ENCODE results near the gene ST14.
"Not testable (repeated sequence)": the region's sequence is repeated elsewhere in the genome, so short reads cannot be mapped to it uniquely, and the experiment has no call there.

ST14 gene

DNA sequence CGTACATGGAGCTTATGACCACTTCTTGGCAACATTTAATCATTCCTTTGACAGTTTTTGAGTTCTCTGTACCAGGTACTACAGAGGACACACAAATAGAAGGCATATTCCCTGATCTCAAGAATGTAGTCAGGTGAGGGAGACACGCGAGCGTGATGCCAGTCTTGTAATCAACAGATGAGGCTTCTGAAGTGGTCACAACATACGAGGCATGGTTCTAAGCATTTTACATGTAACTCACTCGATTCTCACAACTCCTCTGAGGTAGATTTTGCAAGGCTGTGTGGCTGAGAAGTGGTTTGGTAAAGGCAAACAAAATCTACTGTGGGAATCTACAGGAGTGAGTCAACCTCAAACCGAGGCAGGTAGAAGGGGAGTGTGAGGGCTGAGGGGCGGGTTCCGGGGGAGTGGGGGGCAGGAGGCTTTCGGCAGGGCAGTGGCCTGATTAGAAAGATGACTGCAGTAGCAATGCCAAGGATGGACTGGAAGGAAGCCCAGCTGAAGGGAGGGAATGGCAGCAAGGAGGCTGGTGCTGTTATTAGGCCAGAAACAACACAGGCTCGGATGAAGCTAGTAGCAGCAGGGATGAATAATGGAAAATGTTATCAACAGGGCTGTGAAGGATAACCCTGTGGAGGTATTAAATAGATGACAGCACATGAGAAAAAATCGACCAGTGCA, 63.8 kb downstream of the ST14 start:
- H3K27me3 ChIP-seq (ENCODE audit: control insufficient read depth in 1 of 2, insufficient read depth in 2 of 2, low read length in 2 of 2) = no peaks in the 10 kb centered on the region
- no peak overlapping the region for H3K27ac ChIP-seq (ENCODE audit: low read depth, low read length)
- peaks cover 6% of the 10 kb centered on the region for H3K4me1 ChIP-seq (ENCODE audit: insufficient read depth, low read length)
- no peak overlapping the region for H3K4me3 ChIP-seq (ENCODE audit: low read depth in 1 of 2, low read length in 2 of 2)
- H3K9ac ChIP-seq (ENCODE audit: low read length) = no peak overlapping the region
- no peaks in the 10 kb centered on the region for H3K9me3 ChIP-seq (ENCODE audit: low read length)
- H3K36me3 ChIP-seq (ENCODE audit: insufficient read depth, low read length) = no peaks in the 10 kb centered on the region

DNA sequence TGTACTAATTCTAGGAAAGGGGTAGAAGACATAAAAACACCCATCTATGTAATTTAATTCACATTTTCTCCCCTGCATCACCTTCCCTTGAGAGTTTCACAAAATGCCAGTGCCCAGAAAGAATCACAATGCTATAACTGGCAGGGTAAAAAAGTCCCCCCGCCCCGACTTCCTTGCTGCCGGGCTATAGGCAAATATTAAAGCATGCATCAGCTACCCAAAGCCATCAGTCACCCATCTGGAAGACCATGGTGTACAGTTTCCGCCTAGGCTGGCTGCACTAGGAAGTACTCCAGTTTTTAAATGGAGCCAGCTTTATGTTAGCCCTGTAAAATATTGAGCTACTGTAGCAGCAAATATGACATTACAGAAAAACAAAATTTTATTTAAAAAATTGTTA, 67.8 kb downstream of the ST14 start:
- H3K9ac ChIP-seq (ENCODE audit: low read length) = no peak overlapping the region
- H3K4me1 ChIP-seq (ENCODE audit: insufficient read depth, low read length) = peaks cover 6% of the 10 kb centered on the region
- no peak overlapping the region for H3K27ac ChIP-seq (ENCODE audit: low read depth, low read length)

DNA sequence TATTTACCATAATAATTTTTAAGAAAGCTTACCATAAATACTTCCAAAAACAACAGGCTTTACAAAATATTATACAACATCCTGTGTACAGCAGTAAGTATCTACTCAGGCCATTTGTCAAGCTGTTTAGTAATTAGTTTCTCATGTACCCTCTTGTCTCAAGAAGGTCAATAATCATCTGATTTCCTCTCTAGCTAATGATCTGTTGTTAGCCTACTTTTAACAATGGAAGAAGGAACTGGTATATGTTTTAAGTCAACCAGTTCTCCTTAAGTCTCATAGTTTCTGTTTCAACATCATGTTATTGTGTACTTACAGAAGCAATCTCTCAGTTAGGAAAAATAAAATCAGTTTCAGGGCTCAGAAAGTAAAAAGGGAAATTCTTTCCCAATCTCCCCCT, 73.9 kb downstream of the ST14 start:
- H3K4me1 ChIP-seq (ENCODE audit: insufficient read depth, low read length); H3K4me3 ChIP-seq (ENCODE audit: low read depth in 1 of 2, low read length in 2 of 2); H3K9ac ChIP-seq (ENCODE audit: low read length); H3K27me3 ChIP-seq (ENCODE audit: control insufficient read depth in 1 of 2, insufficient read depth in 2 of 2, low read length in 2 of 2); H3K27ac ChIP-seq (ENCODE audit: low read depth, low read length); H3K9me3 ChIP-seq (ENCODE audit: low read length): not testable (repeated sequence)
- H3K36me3 ChIP-seq (ENCODE audit: insufficient read depth, low read length) = peaks cover 22% of the 10 kb centered on the region

More for the DNA sequence above, 67.8 kb downstream of the ST14 start:
- no peak overlapping the region for H3K4me3 ChIP-seq (ENCODE audit: low read depth in 1 of 2, low read length in 2 of 2)
- no peaks in the 10 kb centered on the region for H3K36me3 ChIP-seq (ENCODE audit: insufficient read depth, low read length)
- H3K9me3 ChIP-seq (ENCODE audit: low read length) = no peaks in the 10 kb centered on the region
- H3K27me3 ChIP-seq (ENCODE audit: control insufficient read depth in 1 of 2, insufficient read depth in 2 of 2, low read length in 2 of 2) = no peaks in the 10 kb centered on the region

DNA sequence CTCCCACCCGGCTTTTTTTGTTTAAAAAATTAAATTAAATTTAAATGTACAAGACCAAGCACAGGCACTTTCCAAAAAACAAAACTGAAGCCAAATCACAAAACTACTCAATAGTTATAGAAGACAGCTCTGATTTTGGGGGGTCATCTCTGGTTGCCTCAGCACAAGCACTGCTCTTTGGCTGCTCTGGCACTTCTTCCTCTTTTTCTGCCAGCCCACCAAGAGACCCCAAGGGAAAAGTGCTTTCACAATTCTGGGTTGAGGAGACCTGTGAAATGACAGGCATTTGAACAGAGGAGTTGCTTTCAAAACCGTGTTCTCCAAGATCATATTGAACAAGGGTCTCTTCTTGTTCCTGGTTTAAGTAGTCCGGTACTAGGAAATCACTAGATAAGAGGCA, 74.3 kb downstream of the ST14 start:
- not testable (repeated sequence) for H3K9ac ChIP-seq (ENCODE audit: low read length); H3K4me1 ChIP-seq (ENCODE audit: insufficient read depth, low read length); H3K4me3 ChIP-seq (ENCODE audit: low read depth in 1 of 2, low read length in 2 of 2); H3K27ac ChIP-seq (ENCODE audit: low read depth, low read length); H3K27me3 ChIP-seq (ENCODE audit: control insufficient read depth in 1 of 2, insufficient read depth in 2 of 2, low read length in 2 of 2); H3K9me3 ChIP-seq (ENCODE audit: low read length)
- peaks cover 22% of the 10 kb centered on the region for H3K36me3 ChIP-seq (ENCODE audit: insufficient read depth, low read length)

DNA sequence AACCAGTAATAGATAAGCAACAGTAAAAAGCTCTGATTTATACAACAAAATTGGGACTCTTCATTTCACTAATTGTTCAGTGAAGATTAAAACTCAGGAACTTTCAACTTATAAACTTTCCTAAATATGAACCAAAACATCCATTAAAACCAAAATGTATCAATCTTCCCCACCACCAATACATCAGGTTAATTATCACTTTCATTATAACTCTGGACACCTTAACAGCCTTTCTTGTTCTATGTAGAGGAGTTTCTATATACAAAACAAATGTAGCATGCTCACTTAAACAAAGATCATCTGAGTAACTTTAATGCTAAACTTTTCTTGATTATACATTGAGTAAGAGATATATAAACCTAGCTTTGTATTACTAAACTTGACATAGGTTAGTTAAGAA, 74.7 kb downstream of the ST14 start:
- no peak overlapping the region for H3K9ac ChIP-seq (ENCODE audit: low read length)
- no peaks in the 10 kb centered on the region for H3K27me3 ChIP-seq (ENCODE audit: control insufficient read depth in 1 of 2, insufficient read depth in 2 of 2, low read length in 2 of 2)
- H3K9me3 ChIP-seq (ENCODE audit: low read length) = no peaks in the 10 kb centered on the region
- H3K27ac ChIP-seq (ENCODE audit: low read depth, low read length) = no peak overlapping the region
- H3K4me1 ChIP-seq (ENCODE audit: insufficient read depth, low read length) = no peaks in the 10 kb centered on the region
- no peak overlapping the region for H3K4me3 ChIP-seq (ENCODE audit: low read depth in 1 of 2, low read length in 2 of 2)
- H3K36me3 ChIP-seq (ENCODE audit: insufficient read depth, low read length) = peaks cover 22% of the 10 kb centered on the region

DNA sequence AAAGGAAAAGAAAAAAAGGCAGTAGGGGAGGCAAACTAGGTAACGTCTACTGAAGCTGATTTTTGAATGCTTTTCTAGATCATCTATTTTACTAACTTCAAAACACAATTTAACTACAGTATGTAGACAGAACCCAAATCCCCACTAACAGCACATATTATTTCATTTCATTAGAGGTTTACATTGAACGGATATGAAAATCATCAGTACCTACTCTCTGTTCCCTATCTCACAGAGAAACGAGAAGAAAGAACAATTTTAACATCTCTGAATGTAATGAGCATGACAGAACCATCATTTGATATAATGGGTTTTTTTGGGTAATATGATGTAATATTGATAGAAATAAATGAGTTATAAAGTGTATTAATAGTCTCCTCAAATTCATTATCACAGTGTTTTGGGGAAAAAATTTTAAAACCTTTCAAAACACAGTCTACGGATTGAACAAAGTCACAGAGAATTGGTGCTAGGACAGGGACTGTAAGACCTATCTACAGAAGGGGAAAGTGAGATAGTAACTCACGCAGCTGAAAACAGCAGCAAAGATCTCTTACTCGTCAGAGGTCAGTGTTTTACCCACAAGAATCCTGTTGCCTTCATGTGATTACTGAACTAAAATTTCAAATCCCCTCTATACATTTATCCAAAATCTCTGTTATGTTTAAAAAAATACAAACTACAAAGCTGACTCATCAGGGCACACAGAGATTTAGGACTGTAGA, 77.9 kb downstream of the ST14 start:
- Histone ChIP-seq H3K27ac (ENCODE audit: low read depth, low read length) (no peak overlapping the region), H3K36me3 (ENCODE audit: insufficient read depth, low read length) (peaks cover 22% of the 10 kb centered on the region), H3K9ac (ENCODE audit: low read length) (no peak overlapping the region), H3K9me3 (ENCODE audit: low read length) (no peaks in the 10 kb centered on the region), H3K27me3 (ENCODE audit: control insufficient read depth in 1 of 2, insufficient read depth in 2 of 2, low read length in 2 of 2) (no peaks in the 10 kb centered on the region), H3K4me3 (ENCODE audit: low read depth in 1 of 2, low read length in 2 of 2) (no peak overlapping the region), H3K4me1 (ENCODE audit: insufficient read depth, low read length) (peaks cover 9% of the 10 kb centered on the region)

DNA sequence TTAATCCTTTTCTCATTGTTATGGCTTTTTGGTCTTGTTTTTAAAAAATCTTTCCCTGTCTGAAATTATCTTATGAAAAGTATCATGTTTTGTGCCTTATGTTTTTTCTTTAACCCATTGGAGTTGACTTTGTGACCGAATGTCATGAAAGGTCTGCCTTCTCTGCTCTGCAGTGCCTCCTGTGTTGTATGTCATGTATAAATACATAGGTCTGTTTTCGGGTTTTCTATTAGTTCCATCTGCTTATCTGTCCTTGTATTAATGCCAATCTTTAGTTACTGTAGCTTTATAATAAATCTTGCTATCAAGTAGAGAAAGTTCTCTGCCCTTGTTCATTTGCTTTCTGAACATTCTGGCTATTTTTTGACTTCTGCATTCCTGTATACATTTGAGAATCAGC, 82.1 kb downstream of the ST14 start:
- Histone ChIP-seq H3K27ac (ENCODE audit: low read depth, low read length) (no peak overlapping the region), H3K4me1 (ENCODE audit: insufficient read depth, low read length) (peaks cover 24% of the 10 kb centered on the region), H3K27me3 (ENCODE audit: control insufficient read depth in 1 of 2, insufficient read depth in 2 of 2, low read length in 2 of 2) (no peaks in the 10 kb centered on the region), H3K9ac (ENCODE audit: low read length) (no peak overlapping the region), H3K36me3 (ENCODE audit: insufficient read depth, low read length) (peaks cover 14% of the 10 kb centered on the region), H3K9me3 (ENCODE audit: low read length) (no peaks in the 10 kb centered on the region), H3K4me3 (ENCODE audit: low read depth in 1 of 2, low read length in 2 of 2) (no peak overlapping the region)

DNA sequence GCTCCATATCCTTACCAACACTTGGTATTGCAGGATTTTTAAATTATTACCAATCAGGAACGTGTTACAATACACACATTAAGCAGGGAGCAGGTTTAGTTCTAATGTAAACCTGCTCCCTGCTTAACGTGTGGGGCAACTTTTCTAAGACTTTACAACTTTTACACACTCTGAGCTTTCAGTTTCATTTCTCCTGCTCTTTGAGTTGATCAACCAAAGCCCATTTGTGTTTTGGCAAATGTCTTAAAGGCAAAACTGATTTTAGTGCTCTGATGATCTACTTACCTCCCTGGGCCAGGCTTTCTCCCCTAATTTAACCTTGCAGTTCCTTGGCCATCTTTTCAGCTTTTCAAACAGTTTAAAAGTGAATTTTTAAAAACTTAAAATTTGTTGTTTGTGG, 84.2 kb downstream of the ST14 start:
- Histone ChIP-seq H3K9me3 (ENCODE audit: low read length) (no peaks in the 10 kb centered on the region), H3K4me3 (ENCODE audit: low read depth in 1 of 2, low read length in 2 of 2) (no peak overlapping the region), H3K27me3 (ENCODE audit: control insufficient read depth in 1 of 2, insufficient read depth in 2 of 2, low read length in 2 of 2) (no peaks in the 10 kb centered on the region), H3K36me3 (ENCODE audit: insufficient read depth, low read length) (no peaks in the 10 kb centered on the region), H3K4me1 (ENCODE audit: insufficient read depth, low read length) (peaks cover 35% of the 10 kb centered on the region), H3K27ac (ENCODE audit: low read depth, low read length) (no peak overlapping the region), H3K9ac (ENCODE audit: low read length) (no peak overlapping the region)

DNA sequence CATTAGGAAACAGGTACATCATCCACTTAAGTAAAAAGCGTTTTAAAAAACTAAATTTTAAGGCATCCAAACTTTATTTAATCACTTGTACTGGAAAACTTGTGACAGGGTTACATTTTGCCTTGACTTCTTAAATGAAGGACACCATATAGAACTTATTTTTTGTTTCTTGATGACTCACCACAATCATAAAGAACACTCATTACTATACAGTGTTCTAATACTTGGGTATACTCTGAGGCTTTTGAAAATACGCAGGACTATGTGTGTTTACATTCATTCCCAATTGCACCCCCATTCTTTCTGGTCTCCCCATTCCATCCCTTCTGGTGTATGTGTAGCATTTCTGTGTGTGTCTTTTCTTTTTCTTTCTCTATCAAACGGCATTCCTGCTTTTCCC, 85.3 kb downstream of the ST14 start:
- H3K4me1 ChIP-seq (ENCODE audit: insufficient read depth, low read length) = peaks cover 35% of the 10 kb centered on the region
- no peak overlapping the region for H3K4me3 ChIP-seq (ENCODE audit: low read depth in 1 of 2, low read length in 2 of 2)
- no peak overlapping the region for H3K9ac ChIP-seq (ENCODE audit: low read length)
- no peaks in the 10 kb centered on the region for H3K27me3 ChIP-seq (ENCODE audit: control insufficient read depth in 1 of 2, insufficient read depth in 2 of 2, low read length in 2 of 2)
- no peaks in the 10 kb centered on the region for H3K36me3 ChIP-seq (ENCODE audit: insufficient read depth, low read length)
- H3K9me3 ChIP-seq (ENCODE audit: low read length) = no peaks in the 10 kb centered on the region
- H3K27ac ChIP-seq (ENCODE audit: low read depth, low read length) = no peak overlapping the region

DNA sequence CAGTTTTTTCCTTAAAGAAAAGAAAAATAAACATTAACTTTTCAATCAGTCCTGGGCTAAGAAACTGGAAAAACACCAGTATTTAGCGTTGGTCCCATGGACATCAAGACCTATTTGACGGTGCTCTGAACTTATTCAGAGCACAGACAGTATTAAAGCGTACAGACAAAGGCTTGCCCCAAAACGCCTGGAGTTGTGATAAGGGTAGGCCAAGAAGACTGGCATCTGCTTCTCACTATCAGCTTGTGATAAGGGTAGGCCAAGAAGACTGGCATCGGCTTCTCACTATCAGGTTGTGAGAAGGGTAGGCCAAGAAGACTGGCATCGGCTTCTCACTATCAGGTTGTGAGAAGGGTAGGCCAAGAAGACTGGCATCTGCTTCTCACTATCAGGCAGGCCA, 85.8 kb downstream of the ST14 start:
- peaks cover 35% of the 10 kb centered on the region for H3K4me1 ChIP-seq (ENCODE audit: insufficient read depth, low read length)
- not testable (repeated sequence) for H3K9ac ChIP-seq (ENCODE audit: low read length); H3K27ac ChIP-seq (ENCODE audit: low read depth, low read length)

DNA sequence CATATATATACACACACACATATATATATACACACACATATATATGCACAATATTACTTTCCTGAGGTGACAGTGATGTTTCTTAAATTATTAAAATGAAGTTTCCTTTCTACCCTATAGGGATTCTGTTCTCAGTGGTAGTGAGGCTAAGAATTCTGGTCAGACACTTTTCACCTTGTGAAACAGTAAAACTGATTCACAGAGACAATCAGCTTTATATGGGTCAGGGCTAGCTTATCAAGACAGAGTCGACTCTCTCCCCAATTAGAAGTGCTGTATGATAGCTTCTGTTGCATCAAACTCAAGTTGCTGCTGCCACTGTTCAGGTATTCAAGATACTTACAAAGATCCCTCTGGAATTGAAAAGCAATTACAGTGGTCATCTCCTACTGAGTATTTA, 86.7 kb downstream of the ST14 start:
- Histone ChIP-seq H3K27me3 (ENCODE audit: control insufficient read depth in 1 of 2, insufficient read depth in 2 of 2, low read length in 2 of 2) (no peaks in the 10 kb centered on the region), H3K4me3 (ENCODE audit: low read depth in 1 of 2, low read length in 2 of 2) (no peak overlapping the region), H3K9ac (ENCODE audit: low read length) (no peak overlapping the region), H3K36me3 (ENCODE audit: insufficient read depth, low read length) (no peaks in the 10 kb centered on the region), H3K9me3 (ENCODE audit: low read length) (no peaks in the 10 kb centered on the region), H3K4me1 (ENCODE audit: insufficient read depth, low read length) (peaks cover 26% of the 10 kb centered on the region), H3K27ac (ENCODE audit: low read depth, low read length) (no peak overlapping the region)

More for the DNA sequence above, 85.8 kb downstream of the ST14 start:
- not testable (repeated sequence) for H3K9me3 ChIP-seq (ENCODE audit: low read length); H3K36me3 ChIP-seq (ENCODE audit: insufficient read depth, low read length); H3K4me3 ChIP-seq (ENCODE audit: low read depth in 1 of 2, low read length in 2 of 2); H3K27me3 ChIP-seq (ENCODE audit: control insufficient read depth in 1 of 2, insufficient read depth in 2 of 2, low read length in 2 of 2)

DNA sequence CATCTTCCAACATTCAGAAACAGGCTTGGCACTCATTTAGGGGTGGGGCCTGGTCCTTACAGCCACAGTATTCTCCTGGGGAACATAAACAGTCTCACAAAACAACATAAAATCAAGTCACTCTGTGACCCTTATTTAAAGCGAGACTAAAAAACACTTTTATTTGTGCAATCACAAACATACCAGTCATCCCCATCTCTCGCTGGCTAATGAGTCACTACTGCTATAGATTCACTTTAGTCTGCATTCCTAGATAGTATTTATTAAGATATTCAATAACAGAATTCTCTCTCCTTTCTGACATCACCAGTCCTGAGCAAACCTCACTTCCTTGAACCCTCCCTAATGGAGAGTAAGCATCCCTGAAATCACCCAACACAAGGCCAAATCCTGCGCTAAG, 87.2 kb downstream of the ST14 start:
- no peaks in the 10 kb centered on the region for H3K36me3 ChIP-seq (ENCODE audit: insufficient read depth, low read length)

More for the DNA sequence above, 87.2 kb downstream of the ST14 start:
- Histone ChIP-seq H3K4me1 (ENCODE audit: insufficient read depth, low read length) (peaks cover 26% of the 10 kb centered on the region), H3K4me3 (ENCODE audit: low read depth in 1 of 2, low read length in 2 of 2) (no peak overlapping the region), H3K27me3 (ENCODE audit: control insufficient read depth in 1 of 2, insufficient read depth in 2 of 2, low read length in 2 of 2) (no peaks in the 10 kb centered on the region), H3K27ac (ENCODE audit: low read depth, low read length) (no peak overlapping the region), H3K9me3 (ENCODE audit: low read length) (no peaks in the 10 kb centered on the region), H3K9ac (ENCODE audit: low read length) (no peak overlapping the region)

Data from muscle layer of colon (tissue), 2 donors.